HG02840 (cell line): Measurements from ENCODE around the gene NOTCH3.

ENCODE experiments used
- ATAC-seq: cut with Tn5 transposase; IDR thresholded peaks from one replicate; pipeline ENCODE4 v1.9.1; 2021; ENCODE audit warnings: mild to moderate bottlenecking, moderate library complexity, moderate number of reproducible peaks; ENCODE audit not compliant: unreplicated experiment, low FRiP score

The NOTCH3 gene

GRCh38 chr19:15200553-15201364 lies at the start of gene NOTCH3:
Gene NOTCH3, minus strand, starts transcription at chr19:15200995. Its CDS starts 90 bp downstream, at chr19:15200905.
- ATAC-seq = no peak

- ATAC-seq = no peak
Measured at GRCh38 chr19:15250640-15250993, 49.8 kb upstream of the NOTCH3 start.

- ATAC-seq = no peak
Measured at GRCh38 chr19:15249972-15250639, 49.3 kb upstream of the NOTCH3 start.

- no peak for ATAC-seq
Measured at GRCh38 chr19:15249528-15249874, 48.7 kb upstream of the NOTCH3 start.

GRCh38 chr19:15248648-15249527 lies 48.1 kb upstream of the NOTCH3 start:
- ATAC-seq = no peak

- no peak for ATAC-seq
Measured at GRCh38 chr19:15248106-15248505, 47.3 kb upstream of the NOTCH3 start.

GRCh38 chr19:15247107-15248014 lies 46.6 kb upstream of the NOTCH3 start:
- no peak for ATAC-seq

- no peak for ATAC-seq
Measured at GRCh38 chr19:15246198-15246481, 45.3 kb upstream of the NOTCH3 start.

GRCh38 chr19:15245370-15246197 lies 44.8 kb upstream of the NOTCH3 start:
- ATAC-seq = no peak

- no peak for ATAC-seq
Measured at GRCh38 chr19:15244808-15245207, 44.0 kb upstream of the NOTCH3 start.

- ATAC-seq = no peak
Measured at GRCh38 chr19:15244106-15244803, 43.5 kb upstream of the NOTCH3 start.

GRCh38 chr19:15243236-15243957 lies 42.6 kb upstream of the NOTCH3 start:
- ATAC-seq = no peak

- ATAC-seq = no peak
Measured at GRCh38 chr19:15241259-15241910, 40.6 kb upstream of the NOTCH3 start.

- ATAC-seq = no peak
Measured at GRCh38 chr19:15240515-15240914, 39.7 kb upstream of the NOTCH3 start.

GRCh38 chr19:15239337-15239949 lies 38.6 kb upstream of the NOTCH3 start:
- no peak for ATAC-seq

- no peak for ATAC-seq
Measured at GRCh38 chr19:15238639-15239155, 37.9 kb upstream of the NOTCH3 start.
